ENCODE results near the gene ZNF839.

GRCh38 chr14:102352213-102352612, 32.7 kb downstream of the ZNF839 start:
- TF ChIP-seq ARNT (IDR thresholded peaks at IDR 0.05): no peak
- no peak for TF ChIP-seq HDGF (IDR thresholded peaks at IDR 0.05; ENCODE audit: borderline replicate concordance)
- TF ChIP-seq L3MBTL2 (conservative IDR thresholded peaks at IDR 0.05): no peak
- no peak for TF ChIP-seq BHLHE40 (IDR thresholded peaks at IDR 0.05; ENCODE audit: borderline replicate concordance)
- TF ChIP-seq ZNF384 (IDR thresholded peaks at IDR 0.05): no peak
- TF ChIP-seq SP1 (IDR thresholded peaks at IDR 0.05): no peak
- no peak for TF ChIP-seq SUZ12 (IDR thresholded peaks at IDR 0.05)
- TF ChIP-seq FOXM1 (IDR thresholded peaks at IDR 0.05; ENCODE audit: borderline replicate concordance): no peak
- no peak for TF ChIP-seq CTBP1 (IDR thresholded peaks at IDR 0.05; ENCODE audit: borderline replicate concordance)
- no peak for TF ChIP-seq TARDBP (IDR thresholded peaks at IDR 0.05)
- TF ChIP-seq ELF4 (IDR thresholded peaks at IDR 0.05): no peak
- no peak for TF ChIP-seq FOXK2 (IDR thresholded peaks at IDR 0.05)
- no peak for TF ChIP-seq PKNOX1 (IDR thresholded peaks at IDR 0.05)

Data from HEK293T (cell line).